Posterior vena cava (tissue), 2 donors: ENCODE measurements around the gene KCNQ1. TPM values are rescaled to one million over a fixed set of nuclear protein-coding genes. Genes with fewer than 3 reads are reported as not detected.

Experiments
- DNase-seq: peaks from one replicate; pipeline ENCODE4 v3.0.0-alpha.2; 2020; ENCODE audit warnings: low spot score
- intact Hi-C, 2 donors: fragments of 100-400 bp; cut with DNase I; formaldehyde crosslinking; loops; one replicate each; pipeline versions ENCODE4 v1.14.1 to v1.14.2; 2022 to 2023
- total RNA-seq, 2 donors: library from RNA; stranded (reverse); fragmentation: NEBNext Ultra II Directional; extraction: Animal tissue kit (Norgen Biotek cat#: 25700); gene quantifications; one replicate each; pipeline ENCODE4 v1.2.1, GENCODE V29; 2021
- donor health status: DM: yes; HTN: yes; CAD: no.
- donor health status: DM: yes; HTN: yes; CAD: no.

The KCNQ1 gene
- total RNA-seq, 2 donors from 2014 or later, result 4.7 to 7.2 TPM

DNA sequence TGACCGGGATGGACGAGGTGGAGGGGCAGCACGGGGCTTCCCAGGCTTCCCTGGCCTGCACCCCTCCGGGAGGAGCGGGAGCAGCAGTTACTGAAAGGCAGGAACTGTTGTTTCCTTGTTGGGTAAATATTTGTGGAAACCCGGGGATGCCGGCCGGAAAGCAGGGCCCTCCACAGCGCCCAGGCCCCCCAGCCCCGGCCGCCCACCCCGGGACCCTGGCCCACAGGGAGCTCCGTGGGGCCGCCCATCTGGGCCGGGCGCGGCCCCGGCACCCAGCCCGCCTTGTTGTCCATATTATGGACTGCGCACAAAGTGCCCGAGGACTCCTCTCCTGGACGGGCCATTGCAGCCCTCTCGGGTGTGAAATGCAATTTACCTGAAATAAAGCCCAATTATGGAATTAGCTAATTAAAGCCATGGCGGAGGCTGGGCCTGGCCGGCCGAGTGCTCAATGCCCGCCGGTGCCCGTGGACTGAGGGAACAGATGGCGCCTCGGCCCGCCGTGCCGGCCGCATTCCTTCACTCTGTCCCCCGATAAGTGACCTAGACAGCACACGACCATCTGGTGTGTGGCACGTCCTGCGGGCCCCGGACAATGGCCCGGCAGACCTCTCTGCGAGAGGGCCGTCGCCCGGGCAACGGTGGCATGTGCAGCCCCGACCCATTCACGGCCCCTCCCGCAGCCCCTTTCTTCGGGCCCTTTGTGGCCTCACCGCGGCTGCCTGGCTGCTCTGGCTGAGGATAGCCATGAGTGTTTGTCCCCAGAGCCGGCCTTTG lies 405.4 kb downstream of the KCNQ1 start:
- intact Hi-C loops, result no loop called here
- DNase-seq, result no peak

DNA sequence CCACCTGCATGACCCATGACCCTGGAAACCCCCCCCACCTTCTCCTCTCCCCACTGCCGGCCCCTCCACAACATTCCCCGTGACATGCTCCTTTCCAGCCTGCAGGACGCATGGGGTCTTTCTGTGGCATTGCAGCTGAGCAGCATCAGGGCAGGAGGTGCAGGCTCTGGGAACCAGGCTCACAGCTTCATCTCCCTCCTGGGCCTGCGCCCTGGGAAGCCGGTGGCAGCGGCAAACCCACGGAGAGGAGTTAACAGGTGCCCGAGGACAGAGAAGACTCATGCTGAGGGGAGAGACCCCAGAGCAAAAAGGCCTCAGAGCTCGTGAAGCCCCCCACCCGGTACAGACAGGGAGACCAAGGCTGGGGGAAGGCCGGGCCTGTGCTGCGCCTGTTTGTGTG lies 408.6 kb downstream of the KCNQ1 start:
- DNase-seq, result no peak
- intact Hi-C loops, result no loop called here

DNA sequence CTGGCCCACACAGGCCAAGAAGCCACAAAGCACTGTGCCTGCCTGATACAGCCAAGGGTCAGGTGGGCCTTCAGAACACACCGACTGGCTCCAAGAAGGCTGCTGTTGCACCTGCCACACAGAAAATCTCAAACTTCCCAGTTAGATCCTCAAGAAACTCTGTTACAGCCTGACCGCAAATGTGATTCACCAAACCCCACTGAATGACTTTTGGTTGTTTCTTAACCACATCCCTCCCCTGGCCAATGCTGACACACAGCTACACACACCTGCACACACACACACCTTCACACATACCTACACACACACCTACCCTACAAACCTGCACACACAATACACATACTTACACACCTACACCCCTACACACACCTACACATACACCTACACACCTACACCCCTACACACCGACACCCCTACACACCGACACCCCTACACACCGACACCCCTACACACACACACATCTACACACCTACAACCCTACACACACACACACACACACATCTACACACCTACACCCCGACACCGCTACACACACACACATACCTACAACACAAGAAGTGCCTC lies 409.3 kb downstream of the KCNQ1 start:
- intact Hi-C loops, result no loop called here
- no peak for DNase-seq

DNA sequence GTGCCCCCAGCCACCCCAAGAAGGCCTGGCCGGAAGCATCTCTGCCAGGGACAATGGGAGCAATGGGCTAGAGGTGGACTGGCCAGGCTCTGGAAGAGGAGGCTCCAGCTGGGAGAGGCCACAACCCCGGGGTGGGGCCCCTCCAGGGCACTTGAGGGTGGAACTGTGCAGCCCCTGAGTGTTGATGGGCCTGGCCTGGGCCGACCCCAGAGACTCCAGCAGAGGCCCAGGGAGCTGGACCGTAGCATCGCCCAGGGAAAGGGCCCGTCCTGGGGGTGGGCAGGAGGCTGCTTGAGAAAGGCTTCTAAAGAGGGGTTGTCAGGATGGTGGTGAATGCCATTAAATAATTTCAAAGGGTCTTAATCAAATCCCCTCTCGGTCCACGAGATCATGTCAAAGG lies 410.4 kb downstream of the KCNQ1 start:
- intact Hi-C loops, result no loop called here
- DNase-seq, result no peak

DNA sequence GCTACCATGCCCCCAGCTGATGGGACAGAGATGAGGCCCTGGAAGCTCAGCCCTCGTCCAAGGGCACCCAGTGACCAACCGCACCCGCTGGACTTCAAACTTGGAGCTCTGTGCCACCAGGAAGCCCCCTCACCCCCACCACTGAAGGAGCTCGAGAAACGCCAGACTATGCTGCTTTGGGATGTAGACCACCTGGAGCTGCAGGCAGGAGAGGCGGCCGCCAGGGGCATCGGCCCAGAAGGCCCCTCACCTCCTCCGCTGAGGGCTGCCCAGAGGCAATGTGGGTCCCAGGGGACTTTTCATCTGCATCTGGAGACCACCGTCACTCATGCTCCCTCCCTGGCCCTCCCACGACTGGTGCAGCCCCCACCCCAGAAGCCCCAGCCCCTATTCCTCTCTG lies 412.5 kb downstream of the KCNQ1 start:
- intact Hi-C loops, result no loop called here
- no peak for DNase-seq

DNA sequence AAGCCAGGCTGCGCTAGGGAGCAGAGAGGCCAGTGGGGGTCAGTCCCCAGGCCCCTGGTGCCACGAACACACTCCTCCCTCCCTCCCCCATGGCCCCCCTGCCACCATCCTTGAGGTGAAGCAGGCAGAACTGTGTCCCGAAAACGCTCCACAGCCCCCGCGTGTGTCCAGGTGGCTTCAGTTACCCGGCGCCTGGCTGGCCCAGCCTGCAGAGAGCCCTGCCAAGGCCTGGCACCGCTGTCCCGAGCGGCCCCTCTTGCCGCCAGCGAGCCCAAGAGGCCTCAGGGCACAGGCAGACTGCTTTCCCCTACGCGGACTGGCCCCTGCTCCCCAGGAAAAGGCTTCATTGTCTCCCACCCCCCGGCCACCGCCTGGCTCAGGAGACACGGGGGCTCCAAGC lies 413.1 kb downstream of the KCNQ1 start:
- intact Hi-C loops, result no loop called here

DNA sequence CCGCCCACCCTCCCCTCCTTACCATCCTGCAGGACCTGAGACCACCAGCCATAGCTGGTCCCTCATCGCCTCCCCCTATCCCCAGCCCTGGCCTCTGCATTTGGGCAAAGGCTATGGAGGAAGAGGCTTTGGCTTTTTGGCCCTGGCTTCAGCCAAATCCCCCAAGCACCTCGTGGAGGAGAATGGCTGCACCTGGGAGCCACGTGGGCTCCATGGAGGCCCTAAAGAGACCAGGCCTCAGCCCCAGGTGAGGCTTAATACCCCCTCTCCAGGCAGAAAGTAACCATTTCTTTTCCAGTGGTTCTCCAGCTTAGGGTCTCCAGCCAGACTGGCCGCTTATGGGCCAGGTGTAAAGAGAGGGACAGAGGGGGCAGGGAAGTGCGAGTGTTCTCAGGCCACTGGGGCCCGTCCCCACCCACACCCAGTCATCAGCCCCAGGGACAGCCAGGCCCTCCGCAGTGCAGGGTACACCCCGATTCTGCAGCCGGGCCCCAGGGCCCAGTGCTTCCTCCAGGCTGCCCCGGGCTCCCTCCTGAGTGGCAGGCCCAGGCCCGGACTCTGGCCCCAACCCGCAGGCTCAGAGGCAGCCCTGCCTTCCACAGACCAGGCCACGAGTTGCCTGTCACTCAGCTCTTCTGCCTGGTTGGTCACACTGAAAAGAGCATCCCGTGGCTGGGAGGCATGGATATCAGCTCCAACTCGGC lies 414.3 kb downstream of the KCNQ1 start:
- no peak for DNase-seq
- intact Hi-C loops, result no loop called here

More for the DNA sequence above, 413.1 kb downstream of the KCNQ1 start:
- DNase-seq, result no peak

DNA sequence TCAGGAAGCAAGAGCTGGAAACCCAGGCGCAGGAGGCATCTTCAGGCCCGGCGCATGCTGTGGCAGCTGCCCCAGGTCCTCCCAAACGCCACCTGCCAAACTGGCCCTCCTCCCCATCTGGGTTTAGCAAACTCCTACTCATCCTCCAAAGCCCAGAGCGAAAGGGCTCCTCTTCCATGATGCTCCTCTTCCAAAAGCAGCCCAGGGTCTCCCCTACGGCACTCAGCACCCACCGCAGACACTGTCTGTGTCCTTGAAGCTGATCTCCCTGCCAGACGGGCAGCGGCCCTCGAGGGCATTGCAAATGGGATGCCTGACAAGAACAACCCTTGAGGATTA lies 414.9 kb downstream of the KCNQ1 start:
- no peak for DNase-seq
- intact Hi-C loops, result no loop called here

DNA sequence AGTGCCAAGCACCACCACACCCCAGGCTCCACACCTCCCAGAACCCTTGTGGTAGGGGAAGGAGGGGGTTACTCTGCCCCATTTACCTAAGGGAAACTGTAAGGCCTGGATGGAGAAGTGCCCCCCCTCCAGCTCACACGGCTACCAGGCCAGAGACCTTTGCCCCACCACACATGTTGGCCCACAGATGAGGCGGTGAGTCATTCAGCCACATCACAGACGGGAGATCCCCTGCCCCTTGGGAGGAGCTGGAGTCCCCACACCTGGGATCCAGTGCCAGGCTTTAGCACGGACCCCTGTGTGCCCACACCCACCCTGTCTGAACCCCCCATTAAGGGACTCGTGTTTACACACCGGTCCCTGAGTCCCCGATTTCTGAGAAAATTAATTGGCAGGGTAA lies 415.8 kb downstream of the KCNQ1 start:
- DNase-seq, result no peak
- intact Hi-C loops, result no loop called here

DNA sequence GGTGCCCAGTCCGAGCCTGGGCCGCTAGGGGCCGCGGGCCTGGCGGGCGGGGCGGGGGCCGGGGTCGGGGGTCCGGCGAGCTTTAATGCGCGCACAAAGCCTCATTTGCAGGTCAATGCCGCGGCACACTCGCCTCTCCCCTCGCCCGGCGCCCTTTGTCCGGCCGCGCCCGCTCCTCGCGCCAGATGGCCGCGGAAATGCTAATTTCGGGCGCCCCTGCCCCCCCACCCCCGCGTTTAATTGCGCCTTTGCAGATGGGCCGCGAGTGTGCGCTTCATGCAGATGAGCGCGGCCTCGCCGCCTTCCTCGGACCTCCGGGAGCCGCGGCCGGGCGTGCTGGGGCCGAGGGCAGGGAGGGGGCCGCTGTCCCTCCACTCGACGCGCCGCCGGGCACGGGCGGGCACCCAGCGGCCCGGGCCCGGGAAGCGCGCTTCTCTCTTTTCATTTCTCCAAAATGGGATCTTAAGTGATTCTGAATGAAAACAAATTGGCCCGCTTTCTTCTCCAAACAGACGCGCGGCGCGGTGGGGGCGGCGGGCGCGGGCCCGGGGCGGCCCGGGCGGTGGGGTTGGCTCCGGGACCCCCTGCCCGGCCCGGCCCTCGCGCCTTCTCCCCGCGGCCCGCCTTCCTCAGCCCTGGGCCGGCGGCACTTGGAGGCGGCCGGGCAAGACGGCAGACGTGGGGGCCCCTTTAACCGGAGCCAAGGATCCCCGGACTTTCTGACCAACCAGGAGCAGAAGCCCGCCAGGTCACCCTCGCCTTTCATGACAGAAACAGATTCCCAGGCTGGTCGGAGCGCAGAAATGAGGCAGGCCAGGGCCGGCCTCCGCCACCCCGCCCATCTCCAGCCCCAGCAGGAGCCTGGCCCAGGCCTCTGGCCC lies 417.8 kb downstream of the KCNQ1 start:
- DNase-seq, result no peak
- intact Hi-C loops, result no loop called here

DNA sequence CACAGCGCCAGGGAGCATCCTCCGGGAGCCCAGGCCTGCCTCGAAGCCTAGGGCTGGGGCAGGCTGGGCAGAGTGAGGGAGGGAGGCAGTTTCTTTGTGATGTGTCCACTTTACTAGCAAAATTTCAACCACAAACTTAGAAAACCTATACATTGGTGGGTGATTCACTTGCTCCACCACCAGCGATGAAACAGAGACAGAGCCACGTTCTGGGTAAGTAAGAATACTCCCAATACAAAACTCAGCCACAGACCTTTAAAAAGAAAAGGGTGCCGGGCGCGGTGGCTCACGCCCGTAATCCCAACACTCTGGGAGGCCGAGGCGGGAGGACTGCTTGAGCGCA lies 418.4 kb downstream of the KCNQ1 start:
- intact Hi-C loops, result no loop called here
- DNase-seq, result no peak

DNA sequence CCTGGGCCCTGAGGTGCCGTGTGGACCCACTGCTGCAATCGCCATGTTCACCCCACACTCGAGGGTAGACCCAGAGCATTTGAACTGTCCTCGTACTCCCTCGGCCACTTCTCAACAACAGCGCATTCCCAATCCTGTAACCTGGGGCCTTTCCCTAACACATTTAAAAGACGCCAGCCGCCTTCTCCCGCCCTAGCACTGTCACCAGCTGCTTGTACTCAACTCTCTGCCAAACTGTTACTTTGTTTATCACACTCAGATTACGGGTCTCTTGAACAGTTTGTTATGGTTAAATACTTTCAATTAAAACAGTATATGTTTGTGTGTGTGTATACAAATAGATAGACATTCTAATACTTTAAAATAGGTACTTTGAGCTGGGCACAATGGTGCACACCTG lies 420.1 kb downstream of the KCNQ1 start:
- intact Hi-C loops, result no loop called here
- no peak for DNase-seq

DNA sequence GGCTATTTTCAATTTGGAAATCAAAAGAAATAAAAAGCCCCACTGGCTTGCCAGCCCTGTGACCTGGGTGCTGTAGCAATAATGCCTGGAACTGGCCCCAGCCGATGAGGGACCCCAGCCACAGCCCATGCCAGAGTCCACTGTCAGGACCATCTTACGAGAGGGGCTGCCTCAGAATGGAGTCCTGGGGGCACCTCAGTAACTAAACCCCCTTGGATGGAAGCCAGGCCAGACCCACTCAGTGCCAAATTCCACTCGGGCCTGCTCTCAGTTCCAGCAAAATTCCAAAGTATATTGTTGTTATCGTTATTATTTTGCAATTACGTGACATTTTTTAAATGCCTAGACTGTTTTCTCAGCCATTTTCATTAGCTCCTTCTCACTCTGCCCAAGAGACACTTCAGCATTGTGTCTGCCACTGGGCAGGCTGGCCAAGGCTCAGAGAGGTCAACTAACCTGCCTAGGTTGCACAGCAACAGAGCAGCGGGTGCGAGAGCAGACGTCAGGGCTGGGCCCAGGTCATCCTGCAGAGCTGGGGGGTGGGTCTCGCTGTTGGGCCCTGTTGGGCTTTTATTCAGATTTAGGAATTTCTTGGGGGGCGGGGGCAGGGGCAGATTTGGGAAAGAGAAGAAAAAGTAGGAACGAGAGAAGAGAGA lies 421.2 kb downstream of the KCNQ1 start:
- intact Hi-C loops, result no loop called here
- DNase-seq, result no peak

DNA sequence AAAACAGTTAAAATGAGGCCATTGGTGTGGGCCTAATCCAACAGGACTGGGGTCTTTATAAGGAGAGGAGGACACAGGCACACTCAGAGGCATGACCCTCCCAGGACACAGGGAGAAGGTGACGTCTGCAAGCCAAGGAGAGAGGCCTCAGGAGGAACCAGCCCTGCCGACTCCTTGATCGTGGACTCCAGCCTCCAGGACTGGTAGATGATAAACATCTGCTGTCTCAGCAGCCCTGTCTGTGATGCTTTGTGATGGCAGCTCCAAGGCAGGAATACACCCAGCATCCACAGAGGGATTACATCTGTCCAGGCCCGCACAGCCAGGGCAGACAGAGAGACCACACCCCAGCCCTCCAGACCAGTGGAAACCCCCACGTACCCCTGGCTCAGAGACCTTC lies 422.3 kb downstream of the KCNQ1 start:
- no peak for DNase-seq
- intact Hi-C loops, result no loop called here

DNA sequence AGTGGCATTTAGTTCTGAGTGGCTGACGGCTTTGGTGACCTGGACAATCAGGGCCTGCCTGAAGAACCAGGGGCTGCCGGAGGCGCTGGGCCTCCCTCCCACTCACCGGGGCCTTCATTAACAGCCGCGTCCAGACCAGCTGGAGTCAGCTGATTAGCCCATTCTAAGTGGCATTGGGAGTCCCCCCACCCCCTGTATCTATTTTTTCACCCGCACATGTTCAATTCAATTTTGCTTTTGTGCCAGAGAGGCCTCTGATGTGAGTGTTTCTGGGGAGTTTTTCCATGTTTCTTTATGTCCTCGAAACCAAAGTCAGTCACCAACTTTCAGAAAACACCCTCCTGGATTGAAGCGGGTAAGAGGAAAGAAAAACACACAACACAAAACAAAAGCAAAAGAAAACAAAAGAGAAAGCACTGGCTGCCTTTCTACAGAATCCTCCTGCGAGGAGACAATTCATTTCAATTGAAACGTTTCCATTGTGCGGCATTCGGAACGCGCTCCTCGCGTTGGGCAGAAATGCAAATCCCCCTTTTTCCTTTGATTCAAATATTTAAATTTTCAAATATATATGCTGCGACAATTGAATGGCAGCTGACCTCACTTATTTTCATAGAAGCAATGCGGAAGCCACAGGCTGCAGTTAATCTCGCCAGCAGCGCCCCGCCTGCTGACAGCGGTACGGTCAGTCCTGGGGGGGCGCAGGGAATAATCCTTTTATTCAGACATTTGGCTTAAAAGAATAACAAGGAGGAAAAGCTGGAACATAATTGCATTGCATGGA lies 423.1 kb downstream of the KCNQ1 start:
- intact Hi-C loops, result no loop called here
- no peak for DNase-seq

DNA sequence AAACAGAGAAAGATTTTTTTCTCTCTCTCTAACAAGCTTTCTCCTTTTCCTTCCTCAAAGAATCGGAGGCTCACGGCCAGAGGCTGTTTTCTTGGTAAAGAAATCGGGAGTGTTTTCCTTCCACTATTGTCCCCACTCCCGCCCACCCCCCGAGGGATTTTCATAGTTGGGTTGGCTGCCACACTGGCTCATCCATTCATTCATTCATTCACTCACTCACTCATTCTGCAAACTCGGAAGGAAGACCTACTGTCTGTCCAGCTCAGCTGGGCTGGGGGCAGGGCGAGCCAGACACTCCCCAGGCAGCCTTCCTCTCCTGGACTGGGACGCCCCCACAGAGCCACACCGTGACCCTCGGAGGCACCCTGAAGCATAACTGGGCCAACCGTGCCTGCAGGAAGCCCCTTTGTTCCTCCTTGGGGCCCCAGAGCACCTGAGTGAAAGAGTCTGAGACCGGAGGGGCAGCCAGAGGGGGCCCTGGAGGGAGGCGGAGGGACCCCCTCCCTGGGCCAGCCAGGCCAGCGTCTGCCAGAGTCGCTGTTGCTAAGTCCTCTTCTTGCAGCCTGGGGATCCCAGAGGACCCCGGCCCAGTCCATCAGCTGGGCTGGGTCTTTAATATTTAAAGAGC lies 423.8 kb downstream of the KCNQ1 start:
- intact Hi-C loops, result no loop called here
- no peak for DNase-seq

DNA sequence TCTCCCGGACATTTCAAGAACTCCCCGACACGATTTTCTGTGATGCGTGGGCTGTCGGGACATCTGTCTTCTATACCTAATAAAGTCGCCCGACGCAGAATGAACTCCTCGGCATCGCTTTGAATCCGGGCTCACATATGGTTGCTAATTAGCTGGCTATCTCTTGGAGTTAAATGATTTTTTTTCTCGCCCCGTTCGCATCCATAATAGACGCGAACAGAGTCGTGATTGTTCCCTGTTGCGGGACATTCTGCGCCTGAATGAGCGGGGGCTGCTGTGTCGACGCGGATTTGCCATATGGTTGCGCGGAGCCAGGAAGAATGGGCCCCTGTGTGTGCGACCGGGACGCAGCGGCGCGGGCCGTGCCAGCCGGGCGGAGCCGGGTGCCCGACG lies 424.3 kb downstream of the KCNQ1 start:
- intact Hi-C loops, result no loop called here

More for the DNA sequence above, 424.3 kb downstream of the KCNQ1 start:
- no peak for DNase-seq
